C4-2B (cell line): ENCODE measurements around the gene LIPT2.

Source experiments
- ZFX ChIP-seq: fragments of 450-650 bp; IDR thresholded peaks from 2 replicates; pipeline ENCODE4 v1.6.1; 2017
- TF ChIP-seq, protein P1 (sequence below): fragments of 450-650 bp; conservative IDR thresholded peaks from 2 replicates; pipeline ENCODE4 v1.5.1; 2017; ENCODE audit warnings: mild to moderate bottlenecking

DNA sequence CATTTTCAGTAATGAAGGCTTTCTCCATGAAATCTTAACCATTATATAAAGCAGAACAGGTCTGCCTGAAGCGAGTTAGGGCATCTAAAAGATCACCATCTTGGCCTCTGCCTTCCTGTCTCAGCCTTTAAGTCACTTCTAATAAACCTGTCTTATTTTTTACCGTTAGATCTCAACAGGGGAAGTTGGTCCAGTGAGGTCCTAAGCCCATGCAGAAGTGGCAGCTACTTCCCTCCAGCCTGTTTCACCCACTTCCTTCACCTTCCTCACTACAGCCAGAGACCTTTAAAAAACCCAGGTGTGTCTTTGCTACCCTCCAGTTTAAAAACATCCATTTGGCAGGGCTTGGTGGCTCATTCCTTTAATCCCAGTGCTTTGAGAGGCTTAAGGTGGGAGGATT, 14.1 kb upstream of the LIPT2 start:
- TF ChIP-seq, protein P1, sequence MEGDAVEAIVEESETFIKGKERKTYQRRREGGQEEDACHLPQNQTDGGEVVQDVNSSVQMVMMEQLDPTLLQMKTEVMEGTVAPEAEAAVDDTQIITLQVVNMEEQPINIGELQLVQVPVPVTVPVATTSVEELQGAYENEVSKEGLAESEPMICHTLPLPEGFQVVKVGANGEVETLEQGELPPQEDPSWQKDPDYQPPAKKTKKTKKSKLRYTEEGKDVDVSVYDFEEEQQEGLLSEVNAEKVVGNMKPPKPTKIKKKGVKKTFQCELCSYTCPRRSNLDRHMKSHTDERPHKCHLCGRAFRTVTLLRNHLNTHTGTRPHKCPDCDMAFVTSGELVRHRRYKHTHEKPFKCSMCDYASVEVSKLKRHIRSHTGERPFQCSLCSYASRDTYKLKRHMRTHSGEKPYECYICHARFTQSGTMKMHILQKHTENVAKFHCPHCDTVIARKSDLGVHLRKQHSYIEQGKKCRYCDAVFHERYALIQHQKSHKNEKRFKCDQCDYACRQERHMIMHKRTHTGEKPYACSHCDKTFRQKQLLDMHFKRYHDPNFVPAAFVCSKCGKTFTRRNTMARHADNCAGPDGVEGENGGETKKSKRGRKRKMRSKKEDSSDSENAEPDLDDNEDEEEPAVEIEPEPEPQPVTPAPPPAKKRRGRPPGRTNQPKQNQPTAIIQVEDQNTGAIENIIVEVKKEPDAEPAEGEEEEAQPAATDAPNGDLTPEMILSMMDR: no peak
- TF ChIP-seq ZFX: no peak
